GM19328 (cell line): ENCODE data around the gene ERBB2.
"Not testable (repeated sequence)": the region's sequence is repeated elsewhere in the genome, so short reads cannot be mapped to it uniquely, and the experiment has no call there.

Experiments
- ATAC-seq: cut with Tn5 transposase; IDR thresholded peaks from one replicate; pipeline ENCODE4 v1.9.1; 2021; ENCODE audit warnings: mild to moderate bottlenecking, moderate library complexity; ENCODE audit not compliant: unreplicated experiment

The ERBB2 gene

GRCh38 chr17:39677542-39678339 is 22.1 kb upstream of the ERBB2 start:
- ATAC-seq: no peak

- no peak for ATAC-seq
Measured at GRCh38 chr17:39678340-39679116, 21.3 kb upstream of the ERBB2 start.

- ATAC-seq: no peak
Measured at GRCh38 chr17:39679521-39680192, 20.2 kb upstream of the ERBB2 start.

- no peak for ATAC-seq
Measured at GRCh38 chr17:39683295-39683939, 16.4 kb upstream of the ERBB2 start.

- ATAC-seq: no peak
Measured at GRCh38 chr17:39684369-39685192, 15.3 kb upstream of the ERBB2 start.

- ATAC-seq: no peak
Measured at GRCh38 chr17:39687101-39687545, 12.7 kb upstream of the ERBB2 start.

GRCh38 chr17:39687546-39688474 is 12.1 kb upstream of the ERBB2 start, which contains the start of gene PGAP3:
TSS of gene PGAP3 (minus strand) at chr17:39688057. CDS start at chr17:39688014, 43 bp downstream.
- ATAC-seq: peak; percentile 84

- ATAC-seq: no peak
Measured at GRCh38 chr17:39688475-39688835, 11.4 kb upstream of the ERBB2 start.

- no peak for ATAC-seq
Measured at GRCh38 chr17:39688945-39689344, 10.9 kb upstream of the ERBB2 start.

- ATAC-seq: no peak
Measured at GRCh38 chr17:39694593-39694992, 5.3 kb upstream of the ERBB2 start.

GRCh38 chr17:39695089-39695474 is 4.8 kb upstream of the ERBB2 start:
- ATAC-seq: no peak

- no peak for ATAC-seq
Measured at GRCh38 chr17:39696731-39697130, 3.1 kb upstream of the ERBB2 start.

GRCh38 chr17:39697961-39698360 is 1.9 kb upstream of the ERBB2 start:
- no peak for ATAC-seq

GRCh38 chr17:39699157-39699817 is 577 bp upstream of the ERBB2 start:
- not testable (repeated sequence) for ATAC-seq

- ATAC-seq: no peak
Measured at GRCh38 chr17:39700148-39700987, 504 bp downstream of the ERBB2 start.

GRCh38 chr17:39701012-39701783 is 1.3 kb downstream of the ERBB2 start:
- no peak for ATAC-seq
